HG02642 (cell line): ENCODE measurements around the gene TMEM154.
A peak's percentile ranks its signal among the peaks of the same experiment; 100 is the strongest.

ENCODE experiments used
- ATAC-seq: cut with Tn5 transposase; IDR thresholded peaks from one replicate; pipeline ENCODE4 v1.9.1; 2021; ENCODE audit warnings: mild to moderate bottlenecking; ENCODE audit not compliant: unreplicated experiment, poor library complexity

Gene TMEM154

DNA sequence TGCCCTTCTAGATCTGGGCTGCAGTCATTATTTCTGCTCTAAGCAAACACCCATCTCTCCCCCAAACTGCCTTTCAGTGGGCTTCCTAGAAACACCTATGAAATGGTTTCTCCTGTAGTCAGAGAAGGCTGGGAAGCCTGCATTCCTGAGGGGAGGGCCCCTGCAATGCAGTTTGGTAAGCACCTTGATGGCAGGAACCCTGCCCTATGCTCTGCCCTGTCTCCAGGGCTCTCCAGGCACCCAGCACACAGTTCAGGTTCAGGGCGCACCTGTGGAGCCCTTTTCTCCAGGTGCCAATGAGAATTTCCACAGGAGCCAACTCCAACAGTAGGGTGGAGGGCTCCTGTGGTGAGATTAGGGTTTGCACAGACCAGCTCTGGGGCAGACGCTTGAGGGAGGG lies 74.8 kb downstream of the TMEM154 start:
- ATAC-seq: no peak

DNA sequence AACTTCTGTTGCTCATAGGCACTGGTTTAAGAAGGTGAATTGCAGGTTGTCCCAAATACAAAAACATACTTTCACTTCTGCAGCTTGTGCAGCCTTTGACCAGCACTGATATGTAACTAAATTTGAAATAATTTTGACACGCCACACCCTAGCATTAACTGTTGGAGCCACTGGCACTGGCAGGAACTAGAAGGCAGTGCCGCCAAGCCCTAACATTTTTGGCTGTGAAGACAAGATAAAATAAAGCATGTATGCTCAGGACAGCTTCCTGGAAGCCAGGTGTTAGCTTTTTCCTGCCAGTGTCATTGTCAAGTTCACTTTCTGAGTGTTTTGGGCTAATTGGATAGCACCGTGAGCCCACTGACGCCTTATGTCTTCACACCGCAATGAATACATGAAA lies 78.6 kb downstream of the TMEM154 start:
- ATAC-seq: no peak

DNA sequence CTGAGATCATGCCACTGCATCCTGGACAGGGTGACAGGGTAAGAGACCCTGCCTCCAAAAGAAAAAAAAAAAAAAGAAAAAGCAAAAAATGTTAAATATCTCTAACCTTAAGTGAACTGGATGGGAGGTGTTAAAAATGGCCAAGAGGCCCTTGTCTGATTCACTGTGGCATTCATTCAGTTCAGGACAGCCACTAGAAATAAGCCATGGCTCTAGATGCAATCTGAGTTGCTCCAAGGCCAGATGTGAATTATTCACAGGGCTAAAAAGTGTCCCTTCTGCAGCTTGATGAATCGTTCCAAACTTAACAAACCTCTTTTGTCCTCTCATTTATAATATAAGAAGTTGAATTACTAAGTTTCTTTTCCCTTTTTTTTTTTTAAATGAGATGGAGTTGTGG lies 80.2 kb downstream of the TMEM154 start:
- ATAC-seq: no peak

DNA sequence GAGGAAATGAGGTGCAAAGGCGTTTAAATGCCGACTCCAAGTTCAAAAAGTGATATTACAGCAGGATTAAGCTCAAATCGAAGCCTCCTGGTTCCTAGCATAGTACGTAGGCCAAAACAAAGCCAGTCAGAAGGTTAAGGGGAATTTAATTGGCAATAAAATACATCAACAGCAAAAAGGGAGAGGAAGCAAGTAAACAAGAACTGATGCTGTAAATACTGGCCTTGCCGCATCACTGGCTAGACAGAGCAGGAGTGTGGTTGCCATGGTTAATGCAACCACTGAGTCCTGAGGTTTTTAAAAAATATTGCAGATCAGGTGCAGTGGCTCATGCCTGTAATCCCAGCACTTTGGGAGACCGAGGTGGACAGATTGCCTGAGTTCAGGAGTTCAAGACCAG lies 80.7 kb downstream of the TMEM154 start:
- ATAC-seq: no peak

DNA sequence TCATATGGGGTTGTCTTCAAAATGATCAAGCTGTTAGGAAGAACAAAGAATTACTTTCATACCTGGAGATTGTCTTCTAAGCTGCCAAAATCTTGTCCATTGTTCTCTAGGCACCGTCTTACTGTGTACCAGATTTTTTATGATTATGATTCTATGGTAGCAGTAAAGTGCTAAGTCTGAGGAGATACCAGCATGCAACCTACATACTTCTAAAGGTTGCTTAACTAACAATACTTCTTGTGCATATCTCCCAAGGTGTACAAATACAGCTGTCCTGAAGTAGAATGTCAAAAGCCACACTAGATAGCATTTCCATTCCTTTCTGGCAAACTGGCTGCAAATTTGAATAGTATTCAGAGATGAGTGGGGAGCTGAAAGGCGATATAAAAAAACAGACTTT lies 81.3 kb downstream of the TMEM154 start:
- no peak for ATAC-seq

DNA sequence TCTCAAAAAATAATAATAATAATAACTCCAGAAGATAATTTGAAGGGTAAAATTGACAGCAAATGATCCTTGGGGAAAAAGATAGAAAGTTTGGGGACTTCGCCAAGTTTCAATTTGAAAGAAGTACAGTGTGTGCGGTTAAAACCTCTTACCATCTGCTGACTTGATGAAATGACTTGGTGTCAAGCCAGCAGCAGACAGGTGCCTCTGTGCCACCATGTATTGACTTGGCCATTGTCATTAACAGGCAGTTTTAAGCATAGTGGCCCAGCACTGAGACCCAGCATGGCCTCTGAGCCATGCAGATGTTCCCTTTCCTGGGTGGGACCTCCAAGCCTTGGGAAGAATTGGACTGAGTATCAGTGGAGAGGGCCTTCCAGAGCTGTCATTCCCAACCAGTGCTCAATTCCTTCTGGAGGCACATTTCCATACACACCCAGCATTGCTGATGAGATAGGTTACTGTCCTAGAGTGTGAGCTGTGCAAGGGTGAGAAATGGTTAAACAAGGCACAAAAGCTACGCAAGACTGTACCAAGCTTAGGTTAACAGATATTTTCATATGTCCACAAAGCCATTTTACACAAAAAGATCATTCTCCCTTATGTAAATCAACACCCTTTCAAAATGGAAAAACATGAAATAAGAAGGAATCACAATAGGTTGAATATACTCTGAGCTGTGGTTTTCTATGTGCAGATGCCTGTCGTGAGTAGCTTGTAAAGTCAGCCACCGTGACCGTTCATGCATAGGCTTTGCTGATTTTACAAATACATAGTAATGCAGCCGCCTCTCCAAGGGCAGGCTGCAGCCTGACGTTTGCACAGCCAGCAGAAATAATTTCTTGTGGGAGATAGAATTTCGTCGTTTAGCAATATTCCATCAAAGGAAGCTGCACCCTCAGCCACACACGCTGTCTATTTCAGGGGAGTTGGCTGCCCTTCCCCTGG lies 84.5 kb downstream of the TMEM154 start:
- ATAC-seq: peak; percentile 84

DNA sequence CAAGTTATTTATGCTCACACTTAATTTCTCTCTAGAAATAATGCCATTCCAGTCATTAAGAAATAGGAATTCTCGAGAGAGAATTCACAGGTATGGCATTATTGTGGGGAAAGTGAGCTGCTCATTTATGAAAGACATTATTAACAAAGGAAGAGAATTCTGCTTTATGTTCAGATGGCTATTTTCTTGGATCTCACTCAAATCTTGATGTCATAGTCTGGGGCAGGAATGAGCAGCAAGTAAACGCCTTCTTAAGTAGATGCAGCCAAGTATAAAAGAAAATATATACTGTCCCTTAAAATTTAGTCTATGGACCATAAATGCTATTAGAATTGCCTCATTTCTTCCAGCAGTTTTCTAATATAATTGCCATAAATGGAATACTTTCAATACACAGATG lies 85.7 kb downstream of the TMEM154 start:
- no peak for ATAC-seq

DNA sequence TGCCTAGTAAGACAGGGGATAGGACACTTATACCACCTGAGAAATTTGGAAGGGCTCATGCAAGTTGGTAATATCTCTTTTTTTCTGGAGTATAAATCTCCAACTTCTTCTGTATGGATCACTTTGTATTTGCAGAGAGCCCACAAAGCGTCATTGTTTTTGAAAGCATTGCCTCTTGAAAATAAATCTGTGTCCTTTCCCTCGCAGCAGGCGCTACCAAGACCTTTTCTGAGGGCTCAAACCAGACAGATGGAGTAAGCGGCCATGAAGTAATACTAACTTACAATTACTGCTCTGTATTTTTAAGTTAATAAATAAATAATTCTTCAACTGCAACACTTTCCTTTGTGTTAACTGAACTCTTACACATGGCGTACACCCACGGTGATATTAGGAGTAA lies 87.9 kb downstream of the TMEM154 start:
- ATAC-seq: no peak

DNA sequence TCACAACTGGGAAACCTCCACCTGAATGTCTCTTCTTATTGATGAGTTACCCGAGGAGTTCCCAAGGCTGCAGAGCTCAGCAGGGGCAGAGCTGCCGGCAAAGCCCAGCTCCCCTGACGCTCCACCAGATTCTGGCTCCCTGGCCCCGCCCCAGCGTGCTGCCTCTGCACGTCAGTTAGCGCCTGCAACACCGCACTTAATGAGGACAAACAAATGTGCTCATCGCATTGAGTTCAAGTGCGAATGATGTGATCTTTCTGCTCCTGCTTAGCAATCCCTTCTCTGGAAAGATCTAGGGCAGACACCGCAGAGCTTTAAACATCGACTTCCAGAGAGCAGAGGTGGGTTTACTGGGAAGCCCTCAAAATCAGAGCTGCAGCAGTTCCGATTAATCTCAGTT lies 88.4 kb downstream of the TMEM154 start:
- no peak for ATAC-seq

DNA sequence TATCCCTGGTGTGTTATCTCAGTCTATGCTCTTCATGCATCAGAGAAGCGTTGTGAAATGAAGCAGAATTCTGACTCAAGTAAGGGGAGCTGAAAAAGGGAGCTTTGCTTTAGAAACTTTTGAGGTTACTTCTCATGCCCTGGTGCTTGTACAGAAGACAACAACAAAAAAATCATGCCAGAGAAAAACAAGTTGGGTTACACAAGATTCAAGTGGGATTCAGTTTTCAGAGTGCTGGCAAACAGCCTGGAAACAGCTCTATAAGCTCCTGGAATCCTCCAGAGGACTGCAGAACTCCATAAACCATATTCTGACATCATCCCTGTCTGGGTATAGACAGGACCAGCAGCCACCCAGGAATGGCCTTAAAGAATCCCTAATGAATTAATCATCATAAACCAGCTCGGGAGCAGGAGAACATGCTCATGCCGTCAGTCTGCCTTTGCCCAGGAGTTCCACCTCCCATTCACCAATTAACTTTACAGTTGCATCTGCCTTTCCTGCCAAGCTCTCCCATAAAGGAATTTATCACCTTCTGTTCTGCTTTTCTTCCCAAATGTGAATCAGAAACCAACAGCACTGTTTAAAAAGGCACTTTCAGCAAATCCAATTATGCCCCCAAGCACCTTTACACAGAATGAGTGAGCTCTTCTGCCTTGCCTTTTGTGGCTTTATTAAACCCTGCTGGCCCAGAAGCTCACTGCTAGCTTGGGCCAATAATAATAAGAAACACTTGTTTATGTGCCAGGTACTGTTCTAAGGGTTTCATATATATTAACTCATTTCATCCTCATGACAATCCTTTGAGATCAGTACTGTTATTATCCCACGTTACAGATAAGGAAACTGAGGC lies 89.4 kb downstream of the TMEM154 start:
- ATAC-seq: no peak

DNA sequence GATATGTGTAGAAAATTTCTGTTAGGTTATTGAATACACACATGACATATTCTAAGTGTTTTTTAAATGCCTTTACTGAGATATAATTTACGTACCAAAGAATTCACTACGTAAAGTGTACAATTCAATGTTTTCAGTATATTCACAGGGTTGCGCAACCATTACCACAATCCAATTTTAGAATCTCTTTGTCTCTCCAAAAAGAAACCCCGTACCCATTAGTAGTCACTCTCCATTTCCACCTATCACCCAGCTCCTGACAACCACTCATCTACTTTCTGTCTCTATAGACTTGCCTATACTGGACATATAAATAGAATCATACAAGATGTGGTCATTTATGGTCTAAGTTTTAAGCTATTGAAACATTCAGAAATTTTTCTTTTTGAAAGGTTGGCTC lies 90.9 kb downstream of the TMEM154 start:
- no peak for ATAC-seq

DNA sequence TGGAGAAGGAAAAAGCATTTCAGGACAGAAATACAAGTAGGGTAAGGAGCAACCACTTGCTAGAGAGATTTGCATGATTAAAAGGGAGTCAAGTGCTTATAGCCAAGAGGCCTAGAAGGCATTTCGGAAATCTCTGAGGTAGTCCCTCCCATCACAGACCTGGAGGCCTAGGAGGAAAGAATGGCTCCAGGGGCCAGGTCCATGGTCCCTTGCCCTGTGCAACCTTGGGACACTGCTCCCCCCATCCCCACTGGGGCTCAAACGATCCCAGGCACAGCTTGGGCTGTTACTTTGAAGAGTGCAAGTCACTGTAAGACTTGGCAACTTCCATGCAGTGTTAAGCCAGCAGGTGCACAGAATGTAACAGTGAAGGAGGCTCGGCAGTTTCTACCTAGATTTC lies 92.7 kb downstream of the TMEM154 start:
- ATAC-seq: no peak

DNA sequence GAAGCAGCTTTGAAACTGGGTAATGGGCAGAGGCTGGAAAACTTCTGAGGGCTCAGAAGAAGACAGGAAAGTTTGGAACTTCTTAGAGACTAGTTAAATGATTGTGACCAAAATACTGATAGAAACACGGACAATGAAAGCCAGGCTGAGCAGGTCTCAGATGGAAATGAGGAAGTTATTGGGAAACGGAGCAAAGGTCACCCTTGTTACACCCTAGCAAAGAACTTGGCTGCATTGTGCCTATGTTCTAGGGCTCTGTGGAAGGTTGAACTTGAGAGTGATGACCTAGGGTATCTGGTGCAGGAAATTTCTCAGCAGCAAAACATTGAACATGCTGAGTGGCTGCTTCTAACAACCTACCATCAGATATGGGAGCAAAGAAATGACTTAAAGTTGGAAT lies 93.1 kb downstream of the TMEM154 start:
- no peak for ATAC-seq

DNA sequence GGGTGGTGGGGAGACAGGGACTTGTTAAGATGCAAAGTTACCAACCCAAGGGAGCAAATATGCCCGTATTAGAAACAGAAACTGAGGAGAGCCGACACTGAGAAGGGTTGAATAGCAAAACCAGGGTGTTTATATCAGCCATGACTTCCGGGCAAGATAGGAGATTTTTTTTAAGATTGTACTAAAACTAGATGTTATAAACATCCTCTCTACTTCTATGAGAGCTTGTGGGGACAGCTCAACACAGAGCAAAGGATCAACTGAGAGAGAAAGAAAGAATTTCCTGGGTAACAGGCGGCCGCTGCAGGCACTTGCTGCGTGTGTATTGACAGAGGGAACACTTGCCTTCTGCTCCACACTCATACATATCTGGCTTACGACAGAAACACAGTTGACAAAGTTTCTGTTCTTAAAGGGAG lies 94.8 kb downstream of the TMEM154 start:
- peak; percentile 68 for ATAC-seq

DNA sequence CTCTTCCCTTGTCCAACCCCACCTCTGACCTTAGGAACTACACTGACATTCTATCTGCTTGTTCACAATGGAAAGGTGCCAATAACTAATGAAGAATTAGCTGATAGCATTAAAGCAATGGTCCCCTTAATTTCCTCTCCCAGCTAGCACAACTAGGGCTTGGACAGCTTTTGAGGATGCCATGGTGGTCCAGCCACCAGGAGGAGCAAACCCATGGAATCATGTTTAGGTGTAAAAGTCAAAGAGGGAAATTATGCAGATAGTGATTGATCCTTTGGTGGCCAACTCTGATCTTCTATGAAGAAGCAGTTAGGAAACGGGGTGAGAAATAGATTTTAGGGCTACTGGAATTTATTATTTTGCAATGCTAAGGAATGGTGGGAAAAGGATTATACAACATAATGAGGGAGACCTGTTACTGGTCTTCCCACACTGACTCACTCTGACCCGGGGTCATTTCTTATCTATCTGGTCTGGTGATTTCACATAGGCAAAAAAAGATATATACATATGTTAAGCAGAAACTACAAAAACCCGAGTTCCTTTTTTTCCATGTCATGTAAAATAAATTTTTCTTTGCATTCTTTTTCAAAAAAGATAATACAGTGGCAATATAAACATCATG lies 98.1 kb downstream of the TMEM154 start:
- no peak for ATAC-seq

DNA sequence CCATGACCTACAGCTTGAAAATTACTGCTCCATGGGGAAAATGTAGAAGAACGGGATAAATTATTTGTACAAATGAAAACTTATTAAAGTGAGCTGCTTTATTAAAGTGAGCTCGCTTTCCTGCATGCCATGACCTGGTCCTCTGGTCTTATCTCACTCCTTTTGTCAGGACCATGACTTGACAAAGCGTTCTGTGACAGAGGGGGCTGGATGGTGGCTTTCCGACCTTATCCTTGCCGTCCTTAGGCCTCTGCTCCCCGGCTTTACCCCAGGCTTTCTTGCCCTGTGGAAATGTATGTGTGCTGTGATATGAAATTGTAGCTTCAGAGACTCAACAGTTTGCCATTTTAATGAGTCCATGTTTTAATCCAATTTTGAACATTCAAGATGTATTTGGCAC lies 99.9 kb downstream of the TMEM154 start:
- no peak for ATAC-seq

DNA sequence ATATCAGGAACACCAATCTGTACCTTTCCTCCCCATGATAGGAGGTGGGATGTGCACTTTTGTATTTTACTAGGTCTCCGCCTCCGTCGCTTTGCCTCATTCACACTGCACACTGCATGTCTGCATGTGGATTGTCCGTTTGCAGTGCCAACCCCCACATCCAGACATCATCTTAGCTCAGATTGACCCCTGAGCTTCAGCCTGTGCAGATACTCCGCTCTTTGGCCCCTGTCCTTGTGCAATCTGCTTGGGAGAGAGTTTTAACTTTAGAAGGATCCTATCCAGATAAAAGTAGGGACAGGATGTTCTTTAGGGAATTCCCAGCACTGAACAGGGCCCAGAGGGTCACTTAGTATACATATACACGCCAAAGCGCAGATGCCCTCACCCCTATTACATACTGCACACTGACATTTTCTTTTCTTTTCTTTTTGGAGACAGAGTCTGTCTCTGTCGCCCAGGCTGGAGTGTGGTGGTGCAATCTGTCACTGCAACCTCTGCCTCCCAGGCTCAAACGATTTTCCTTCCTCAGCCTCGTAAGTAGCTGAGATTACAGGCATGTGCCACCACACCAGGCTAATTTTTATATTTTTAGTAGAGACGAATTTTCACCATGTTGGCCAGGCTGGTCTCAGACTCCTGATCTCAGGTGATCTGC lies 100.6 kb downstream of the TMEM154 start:
- ATAC-seq: no peak

DNA sequence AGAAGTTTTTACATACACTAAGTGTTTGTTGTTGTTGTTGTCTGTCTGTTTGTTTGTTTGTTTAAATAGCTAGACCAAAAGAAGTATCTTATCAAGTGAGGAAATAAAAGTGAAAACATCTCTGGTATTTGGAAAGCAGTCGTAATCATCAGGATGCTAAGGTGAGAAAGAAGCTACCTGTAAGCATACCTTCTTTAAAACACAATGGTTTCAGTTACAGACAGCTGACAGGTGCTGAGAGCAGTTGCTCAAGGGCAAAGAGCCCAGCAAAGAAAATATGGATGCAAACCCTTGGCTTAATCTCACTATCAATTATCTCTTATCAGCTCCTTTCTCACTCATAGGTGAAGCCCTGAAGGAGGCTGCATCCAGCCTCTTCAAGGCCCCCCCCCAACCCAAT lies 101.1 kb downstream of the TMEM154 start:
- ATAC-seq: no peak

DNA sequence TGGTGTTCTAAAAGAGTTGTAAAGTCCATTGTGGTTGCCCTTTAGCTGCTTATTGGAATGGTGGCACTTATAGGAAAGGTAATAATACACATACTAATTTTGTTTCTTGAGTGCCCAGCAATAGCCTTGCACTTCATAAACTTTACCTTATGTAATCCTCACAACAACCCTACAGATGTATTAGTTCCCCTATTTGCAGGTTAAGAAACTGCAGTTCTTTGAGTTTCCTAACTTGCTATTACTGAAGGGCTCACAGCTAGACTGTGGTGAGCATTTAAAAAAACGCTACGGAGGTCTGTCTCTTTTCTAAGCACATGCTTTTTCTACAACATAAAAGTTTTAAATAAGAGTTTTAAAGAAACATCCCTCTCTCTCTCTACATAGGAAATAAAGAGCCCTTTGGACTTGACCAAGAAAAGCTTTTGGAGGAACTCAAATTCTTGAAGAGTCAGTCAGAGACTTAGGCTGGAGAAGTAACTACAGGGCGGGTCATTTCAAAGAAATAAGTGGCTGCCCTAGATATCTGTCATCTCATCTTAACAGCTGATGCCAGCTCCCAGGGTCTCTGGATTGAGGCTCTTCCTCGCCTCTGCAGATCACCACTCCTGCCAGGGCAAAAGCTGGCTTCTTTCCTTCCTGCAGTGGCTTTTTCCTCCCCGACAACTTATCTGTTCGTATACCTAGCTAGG lies 101.9 kb downstream of the TMEM154 start:
- ATAC-seq: no peak

DNA sequence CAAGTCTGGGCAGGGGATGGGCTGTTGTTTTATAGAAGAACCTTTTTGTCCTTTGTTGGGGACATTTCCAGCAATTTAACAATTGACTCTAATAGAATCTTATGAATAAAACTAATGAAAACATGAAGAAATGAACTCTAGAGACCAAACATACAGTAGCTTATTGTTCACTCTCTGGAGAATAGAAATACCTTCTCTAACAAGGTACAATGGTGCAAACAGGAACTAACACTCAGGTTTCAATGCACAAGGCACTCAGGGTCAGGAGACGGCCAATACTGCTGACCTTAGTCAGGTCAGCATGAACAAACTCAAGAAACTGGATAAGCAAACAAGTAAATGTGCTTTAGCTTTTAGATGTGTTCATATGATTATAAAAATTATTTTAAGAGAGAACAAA lies 104.3 kb downstream of the TMEM154 start:
- ATAC-seq: no peak
